Measurements from ENCODE around the gene STXBP3.

DNA sequence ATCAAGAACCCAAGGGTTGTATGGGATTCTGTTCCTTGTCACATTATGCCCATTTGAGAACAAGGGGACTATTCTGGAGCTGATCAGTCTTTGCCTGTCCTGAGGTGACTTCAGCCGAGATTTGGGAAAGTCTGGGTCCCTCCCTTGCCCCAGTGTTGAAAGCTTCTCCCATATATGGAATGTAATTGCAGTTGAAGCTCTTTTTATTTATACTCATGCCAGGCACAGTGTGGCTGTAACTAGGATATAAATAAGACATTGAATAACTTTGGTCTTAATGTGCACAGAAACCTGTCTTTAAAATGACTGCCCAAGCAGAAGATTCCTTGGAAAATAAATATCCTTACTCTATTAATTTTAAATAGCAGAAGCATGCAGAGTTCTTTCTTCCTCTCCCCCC lies 95.2 kb downstream of the STXBP3 start:
- TF ChIP-seq TARDBP (CRISPR knock-in tag; IDR thresholded peaks at IDR 0.05), result no peak
- no peak for TF ChIP-seq ZNF3 (CRISPR knock-in tag; IDR thresholded peaks at IDR 0.05)
- TF ChIP-seq TAF15 (IDR thresholded peaks at IDR 0.05; ENCODE audit: low read depth, low read length, poor library complexity, severe bottlenecking), result no peak
- TF ChIP-seq, protein P1, sequence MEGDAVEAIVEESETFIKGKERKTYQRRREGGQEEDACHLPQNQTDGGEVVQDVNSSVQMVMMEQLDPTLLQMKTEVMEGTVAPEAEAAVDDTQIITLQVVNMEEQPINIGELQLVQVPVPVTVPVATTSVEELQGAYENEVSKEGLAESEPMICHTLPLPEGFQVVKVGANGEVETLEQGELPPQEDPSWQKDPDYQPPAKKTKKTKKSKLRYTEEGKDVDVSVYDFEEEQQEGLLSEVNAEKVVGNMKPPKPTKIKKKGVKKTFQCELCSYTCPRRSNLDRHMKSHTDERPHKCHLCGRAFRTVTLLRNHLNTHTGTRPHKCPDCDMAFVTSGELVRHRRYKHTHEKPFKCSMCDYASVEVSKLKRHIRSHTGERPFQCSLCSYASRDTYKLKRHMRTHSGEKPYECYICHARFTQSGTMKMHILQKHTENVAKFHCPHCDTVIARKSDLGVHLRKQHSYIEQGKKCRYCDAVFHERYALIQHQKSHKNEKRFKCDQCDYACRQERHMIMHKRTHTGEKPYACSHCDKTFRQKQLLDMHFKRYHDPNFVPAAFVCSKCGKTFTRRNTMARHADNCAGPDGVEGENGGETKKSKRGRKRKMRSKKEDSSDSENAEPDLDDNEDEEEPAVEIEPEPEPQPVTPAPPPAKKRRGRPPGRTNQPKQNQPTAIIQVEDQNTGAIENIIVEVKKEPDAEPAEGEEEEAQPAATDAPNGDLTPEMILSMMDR (CRISPR knock-in tag; IDR thresholded peaks at IDR 0.05), result no peak
- TF ChIP-seq CAMTA2 (CRISPR knock-in tag; IDR thresholded peaks at IDR 0.05; ENCODE audit: borderline replicate concordance), result no peak
- TF ChIP-seq, protein P2, sequence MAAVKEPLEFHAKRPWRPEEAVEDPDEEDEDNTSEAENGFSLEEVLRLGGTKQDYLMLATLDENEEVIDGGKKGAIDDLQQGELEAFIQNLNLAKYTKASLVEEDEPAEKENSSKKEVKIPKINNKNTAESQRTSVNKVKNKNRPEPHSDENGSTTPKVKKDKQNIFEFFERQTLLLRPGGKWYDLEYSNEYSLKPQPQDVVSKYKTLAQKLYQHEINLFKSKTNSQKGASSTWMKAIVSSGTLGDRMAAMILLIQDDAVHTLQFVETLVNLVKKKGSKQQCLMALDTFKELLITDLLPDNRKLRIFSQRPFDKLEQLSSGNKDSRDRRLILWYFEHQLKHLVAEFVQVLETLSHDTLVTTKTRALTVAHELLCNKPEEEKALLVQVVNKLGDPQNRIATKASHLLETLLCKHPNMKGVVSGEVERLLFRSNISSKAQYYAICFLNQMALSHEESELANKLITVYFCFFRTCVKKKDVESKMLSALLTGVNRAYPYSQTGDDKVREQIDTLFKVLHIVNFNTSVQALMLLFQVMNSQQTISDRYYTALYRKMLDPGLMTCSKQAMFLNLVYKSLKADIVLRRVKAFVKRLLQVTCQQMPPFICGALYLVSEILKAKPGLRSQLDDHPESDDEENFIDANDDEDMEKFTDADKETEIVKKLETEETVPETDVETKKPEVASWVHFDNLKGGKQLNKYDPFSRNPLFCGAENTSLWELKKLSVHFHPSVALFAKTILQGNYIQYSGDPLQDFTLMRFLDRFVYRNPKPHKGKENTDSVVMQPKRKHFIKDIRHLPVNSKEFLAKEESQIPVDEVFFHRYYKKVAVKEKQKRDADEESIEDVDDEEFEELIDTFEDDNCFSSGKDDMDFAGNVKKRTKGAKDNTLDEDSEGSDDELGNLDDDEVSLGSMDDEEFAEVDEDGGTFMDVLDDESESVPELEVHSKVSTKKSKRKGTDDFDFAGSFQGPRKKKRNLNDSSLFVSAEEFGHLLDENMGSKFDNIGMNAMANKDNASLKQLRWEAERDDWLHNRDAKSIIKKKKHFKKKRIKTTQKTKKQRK (IDR thresholded peaks at IDR 0.05; ENCODE audit: low read length), result no peak
- no peak for TF ChIP-seq GABPA (IDR thresholded peaks at IDR 0.05; ENCODE audit: low read depth, low read length)
- no peak for TF ChIP-seq GABPA (CRISPR knock-in tag; IDR thresholded peaks at IDR 0.05; ENCODE audit: low read depth)
